H9 (cell line): ENCODE data around the gene OR13C8. TPM values are rescaled to one million over a fixed set of nuclear protein-coding genes. Genes with fewer than 3 reads are reported as not detected.
"Not testable (repeated sequence)": the region's sequence is repeated elsewhere in the genome, so short reads cannot be mapped to it uniquely, and the experiment has no call there.

ENCODE experiments used
- DNase-seq: peaks from one replicate; pipeline ENCODE4 v3.0.0-alpha.2; 2017
- H2AFZ ChIP-seq: one replicate; pipeline ENCODE4 v1.6.1; 2013; ENCODE audit warnings: mild to moderate bottlenecking, low read length, control low read depth, moderate library complexity
- H2AK5ac ChIP-seq: 2 replicates; pipeline ENCODE4 v1.6.1; 2013; ENCODE audit warnings: low read length, control low read depth, mixed read lengths; ENCODE audit not compliant: insufficient read length
- H2BK120ac ChIP-seq: one replicate; pipeline ENCODE4 v1.6.1; 2013; ENCODE audit warnings: low read depth, mild to moderate bottlenecking, low read length, control low read depth, inconsistent platforms; ENCODE audit not compliant: poor library complexity, severe bottlenecking
- H2BK12ac ChIP-seq: 2 replicates; pipeline ENCODE4 v1.6.1; 2013; ENCODE audit warnings: low read length, control low read depth, mixed read lengths, low read depth; ENCODE audit not compliant: insufficient read length
- H2BK15ac ChIP-seq: 2 replicates; pipeline ENCODE4 v1.6.1; 2013; ENCODE audit warnings: low read depth, low read length, control low read depth
- H2BK20ac ChIP-seq: one replicate; pipeline ENCODE4 v1.6.1; 2013; ENCODE audit warnings: low read depth, mild to moderate bottlenecking, low read length, control low read depth, inconsistent platforms; ENCODE audit not compliant: poor library complexity, severe bottlenecking
- H2BK5ac ChIP-seq: 2 replicates; pipeline ENCODE4 v1.6.1; 2013; ENCODE audit warnings: low read length, control low read depth, mixed read lengths; ENCODE audit not compliant: insufficient read length
- H3K14ac ChIP-seq: 2 replicates; pipeline ENCODE4 v1.6.1; 2013; ENCODE audit warnings: low read length, control low read depth; ENCODE audit not compliant: insufficient read depth
- H3K18ac ChIP-seq: 2 replicates; pipeline ENCODE4 v1.6.1; 2013; ENCODE audit warnings: low read depth, mild to moderate bottlenecking, mixed read lengths, low read length, control low read depth; ENCODE audit not compliant: insufficient read length
- H3K23ac ChIP-seq: 2 replicates; pipeline ENCODE4 v1.6.1; 2013; ENCODE audit warnings: low read length, control low read depth, mixed read lengths, low read depth; ENCODE audit not compliant: insufficient read length
- H3K23me2 ChIP-seq: 2 replicates; pipeline ENCODE4 v1.6.1; 2013; ENCODE audit warnings: low read depth, mild to moderate bottlenecking, mixed read lengths, low read length, control low read depth; ENCODE audit not compliant: insufficient read length, poor library complexity, severe bottlenecking
- H3K27ac ChIP-seq: 2 replicates; pipeline ENCODE4 v1.5.1; 2013; ENCODE audit warnings: low read length, control low read depth, mixed read lengths, low read depth; ENCODE audit not compliant: insufficient read length
- H3K27me3 ChIP-seq: 2 replicates; pipeline ENCODE4 v1.6.1; 2013; ENCODE audit warnings: low read length, control low read depth, inconsistent platforms; ENCODE audit not compliant: insufficient read depth
- H3K4ac ChIP-seq: 2 replicates; pipeline ENCODE4 v1.6.1; 2013; ENCODE audit warnings: low read depth, mild to moderate bottlenecking, control low read depth, inconsistent platforms, low read length, moderate library complexity
- H3K4me1 ChIP-seq: 2 replicates; pipeline ENCODE4 v1.6.1; 2013; ENCODE audit warnings: low read length, control low read depth, inconsistent platforms; ENCODE audit not compliant: insufficient read depth
- H3K4me2 ChIP-seq: 2 replicates; pipeline ENCODE4 v1.6.1; 2013; ENCODE audit warnings: low read length, control low read depth, mixed read lengths; ENCODE audit not compliant: insufficient read length, insufficient read depth
- H3K56ac ChIP-seq: 2 replicates; pipeline ENCODE4 v1.6.1; 2013; ENCODE audit warnings: low read depth, mild to moderate bottlenecking, mixed read lengths, low read length, control low read depth; ENCODE audit not compliant: insufficient read length
- H3K79me1 ChIP-seq: 2 replicates; pipeline ENCODE4 v1.6.1; 2013; ENCODE audit warnings: low read depth, mild to moderate bottlenecking, moderate library complexity, low read length, control low read depth, inconsistent platforms; ENCODE audit not compliant: insufficient read depth, poor library complexity, severe bottlenecking
- H3K79me2 ChIP-seq: 2 replicates; pipeline ENCODE4 v1.6.1; 2013; ENCODE audit warnings: low read length, control low read depth, inconsistent platforms; ENCODE audit not compliant: insufficient read depth
- H3K9ac ChIP-seq: 2 replicates; pipeline ENCODE4 v1.6.1; 2013; ENCODE audit warnings: low read length, control low read depth, mixed read lengths; ENCODE audit not compliant: insufficient read length; ENCODE audit errors: extremely low read depth
- H3K9me3 ChIP-seq: one replicate; pipeline ENCODE4 v1.6.1; 2013; ENCODE audit warnings: low read depth, low read length, inconsistent platforms; ENCODE audit not compliant: control insufficient read depth
- H3T11ph ChIP-seq: one replicate; pipeline ENCODE4 v1.6.1; 2013; ENCODE audit warnings: mild to moderate bottlenecking, low read length, control low read depth, inconsistent platforms
- H4K20me1 ChIP-seq: one replicate; pipeline ENCODE4 v1.6.1; 2013; ENCODE audit not compliant: control insufficient read depth, insufficient read length, insufficient read depth
- H4K5ac ChIP-seq: 2 replicates; pipeline ENCODE4 v1.6.1; 2013; ENCODE audit warnings: low read depth, mild to moderate bottlenecking, mixed read lengths, low read length, control low read depth; ENCODE audit not compliant: insufficient read length
- H4K8ac ChIP-seq: replicated peaks from 2 replicates; pipeline ENCODE4 v1.6.1; 2013; ENCODE audit warnings: low read length, control low read depth, mixed read lengths, low read depth; ENCODE audit not compliant: insufficient read length
- H4K91ac ChIP-seq: 2 replicates; pipeline ENCODE4 v1.6.1; 2013; ENCODE audit warnings: low read depth, mild to moderate bottlenecking, moderate library complexity, mixed read lengths, low read length, control low read depth; ENCODE audit not compliant: insufficient read length
- H3K27ac Mint-ChIP-seq, 3 experiments: 2 replicates in 2 of 3; 3 replicates in 1 of 3; pipeline ENCODE4 v1.8.0; 2020 to 2021; ENCODE audit warnings: mixed read lengths in 3 of 3, mild to moderate bottlenecking in 1 of 3, moderate library complexity in 1 of 3
- H3K27me3 Mint-ChIP-seq: 2 replicates; pipeline ENCODE4 v1.8.0; 2021; ENCODE audit warnings: low read depth, mild to moderate bottlenecking, moderate library complexity, mixed read lengths
- H3K36me3 Mint-ChIP-seq, 3 experiments: 2 replicates in 2 of 3; 3 replicates in 1 of 3; pipeline ENCODE4 v1.8.0; 2020 to 2021; ENCODE audit warnings: low read depth in 3 of 3, mixed read lengths in 3 of 3; ENCODE audit not compliant: insufficient read depth in 1 of 3
- H3K4me1 Mint-ChIP-seq, 2 experiments: 2 replicates each; pipeline ENCODE4 v1.8.0; 2020; ENCODE audit warnings: mixed read lengths in 2 of 2
- H3K4me3 Mint-ChIP-seq, 2 experiments: 2 replicates in 1 of 2; 3 replicates in 1 of 2; pipeline ENCODE4 v1.8.0; 2020 to 2021; ENCODE audit warnings: mild to moderate bottlenecking in 2 of 2, mixed read lengths in 2 of 2, moderate library complexity in 1 of 2
- H3K9me3 Mint-ChIP-seq, 2 experiments: 2 replicates in 1 of 2; 3 replicates in 1 of 2; pipeline ENCODE4 v1.8.0; 2020; ENCODE audit warnings: mild to moderate bottlenecking in 2 of 2, mixed read lengths in 2 of 2, moderate library complexity in 1 of 2
- whole genome bisulfite sequencing: extraction: QIAGEN DNeasy Blood & Tissue Kit; methylation state at CpG from one replicate; pipeline ENCODE4 v1.1.7; 2013; ENCODE audit warnings: missing lambda C conversion rate, low lambda C conversion rate, mixed read lengths; ENCODE audit not compliant: insufficient read length; ENCODE audit errors: extremely low coverage; 5-methylcytosine and 5-hydroxymethylcytosine counted together
- total RNA-seq: library from RNA; stranded (reverse); gene quantifications from 2 replicates; pipeline ENCODE4 v1.2.1, GENCODE V29; 2021
- TF ChIP-seq, protein P1 (sequence below): fragments of 200-600 bp; sonication (generic); conservative IDR thresholded peaks from 3 replicates; pipeline ENCODE4 v1.8.0; 2021; ENCODE audit warnings: antibody characterized with exemption, mild to moderate bottlenecking

OR13C8 gene
- total RNA-seq, 1 experiment from 2014 or later = not detected

DNA sequence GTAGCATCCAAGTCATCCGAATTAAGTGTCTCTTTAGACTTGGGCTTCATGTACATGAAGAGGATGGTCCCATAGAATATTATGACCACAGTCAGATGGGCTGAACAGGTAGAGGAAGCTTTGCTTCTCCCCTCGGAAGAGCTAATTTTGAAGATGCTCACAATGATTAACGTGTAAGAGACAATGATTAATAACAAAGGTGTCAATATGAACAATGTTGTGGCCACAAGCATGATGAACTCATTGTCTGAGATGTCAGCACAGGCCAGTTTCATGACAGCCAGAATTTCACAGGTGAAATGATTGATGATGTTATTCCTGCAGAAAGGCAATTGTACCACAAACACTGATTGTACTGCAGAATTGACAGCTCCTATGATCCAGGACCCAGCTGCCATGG lies 35.8 kb downstream of the OR13C8 start:
- Histone ChIP-seq H3K4me2 (no peak overlapping the region), H4K8ac (no peak overlapping the region), H2AFZ (no peak overlapping the region), H3K23ac (no peak overlapping the region), H3K4me1 (no peaks in the 10 kb centered on the region), H2BK20ac (no peak overlapping the region), H3T11ph (no peak overlapping the region), H2BK120ac (no peak overlapping the region), H3K79me1 (no peaks in the 10 kb centered on the region), H2BK15ac (no peak overlapping the region), H2BK12ac (no peak overlapping the region), H3K27me3 (no peaks in the 10 kb centered on the region), H3K27ac (no peak overlapping the region), H3K9ac (no peak overlapping the region), H2BK5ac (no peak overlapping the region), H4K20me1 (no peaks in the 10 kb centered on the region), H4K5ac (no peak overlapping the region), H3K4ac (no peak overlapping the region), H3K56ac (no peak overlapping the region), H3K18ac (no peak overlapping the region), H4K91ac (no peak overlapping the region), H3K79me2 (no peaks in the 10 kb centered on the region), H3K9me3 (no peaks in the 10 kb centered on the region), H3K23me2 (no peaks in the 10 kb centered on the region), H3K14ac (no peak overlapping the region), H2AK5ac (no peak overlapping the region)
- TF ChIP-seq, protein P1, sequence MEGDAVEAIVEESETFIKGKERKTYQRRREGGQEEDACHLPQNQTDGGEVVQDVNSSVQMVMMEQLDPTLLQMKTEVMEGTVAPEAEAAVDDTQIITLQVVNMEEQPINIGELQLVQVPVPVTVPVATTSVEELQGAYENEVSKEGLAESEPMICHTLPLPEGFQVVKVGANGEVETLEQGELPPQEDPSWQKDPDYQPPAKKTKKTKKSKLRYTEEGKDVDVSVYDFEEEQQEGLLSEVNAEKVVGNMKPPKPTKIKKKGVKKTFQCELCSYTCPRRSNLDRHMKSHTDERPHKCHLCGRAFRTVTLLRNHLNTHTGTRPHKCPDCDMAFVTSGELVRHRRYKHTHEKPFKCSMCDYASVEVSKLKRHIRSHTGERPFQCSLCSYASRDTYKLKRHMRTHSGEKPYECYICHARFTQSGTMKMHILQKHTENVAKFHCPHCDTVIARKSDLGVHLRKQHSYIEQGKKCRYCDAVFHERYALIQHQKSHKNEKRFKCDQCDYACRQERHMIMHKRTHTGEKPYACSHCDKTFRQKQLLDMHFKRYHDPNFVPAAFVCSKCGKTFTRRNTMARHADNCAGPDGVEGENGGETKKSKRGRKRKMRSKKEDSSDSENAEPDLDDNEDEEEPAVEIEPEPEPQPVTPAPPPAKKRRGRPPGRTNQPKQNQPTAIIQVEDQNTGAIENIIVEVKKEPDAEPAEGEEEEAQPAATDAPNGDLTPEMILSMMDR = no peak
- WGBS = no CpG with 5 or more reads among the region's 3 CpGs
- Mint-ChIP-seq H3K9me3 (no peaks in the 10 kb centered on the region), H3K27me3 (peaks cover 3% of the 10 kb centered on the region; the same call in 1 of the 2 replicates), H3K4me1 (no peaks in the 10 kb centered on the region), H3K4me3 (no peak overlapping the region), H3K27ac (no peak overlapping the region), H3K36me3 (no peaks in the 10 kb centered on the region)
- DNase-seq = no peak

- H3K27me3 Mint-ChIP-seq, H2BK5ac ChIP-seq, H3K23me2 ChIP-seq, H3K27ac ChIP-seq, H3K79me2 ChIP-seq, H3K4me1 Mint-ChIP-seq, H2BK120ac ChIP-seq, H3T11ph ChIP-seq, H3K9me3 ChIP-seq, H3K56ac ChIP-seq, H3K9me3 Mint-ChIP-seq, DNase-seq, H4K8ac ChIP-seq, H3K4ac ChIP-seq, H4K20me1 ChIP-seq, H2AK5ac ChIP-seq, H3K23ac ChIP-seq, H2BK20ac ChIP-seq, H3K27ac Mint-ChIP-seq, H3K4me3 Mint-ChIP-seq, H4K5ac ChIP-seq, H2AFZ ChIP-seq, H4K91ac ChIP-seq, H2BK15ac ChIP-seq, H3K14ac ChIP-seq, H2BK12ac ChIP-seq, H3K27me3 ChIP-seq, H3K18ac ChIP-seq, H3K4me2 ChIP-seq, H3K79me1 ChIP-seq, H3K36me3 Mint-ChIP-seq, H3K9ac ChIP-seq, H3K4me1 ChIP-seq: not testable (repeated sequence)
- WGBS = no CpG with 5 or more reads among the region's 1 CpG
These were observed 36.6 kb downstream of the OR13C8 start, which contains the start of gene OR13C2 for GRCh38 chr9:104605527-104605926. Gene OR13C2, minus strand, starts transcription at chr9:104605627. Its CDS starts 0 bp downstream, at chr9:104605627.
